Renal cortical epithelial cell (primary cell): ENCODE results near the gene PIK3R6. TPM values are rescaled to one million over a fixed set of nuclear protein-coding genes. Genes with fewer than 3 reads are reported as not detected.

ENCODE experiments used
- DNase-seq: peaks from one replicate; pipeline ENCODE4 v3.0.0-alpha.2; 2011; ENCODE audit warnings: low read depth
- total RNA-seq: library from RNA; depleted of rRNA; stranded (reverse); fragments of >200 nt; gene quantifications from 2 replicates; pipeline ENCODE4 v1.2.3, GENCODE V29; 2014

PIK3R6 gene
- total RNA-seq, 1 donor from 2014 or later = not detected

- DNase-seq = no peak
Measured at GRCh38 chr17:8797621-8798175, 69.8 kb downstream of the PIK3R6 start.

GRCh38 chr17:8794636-8795035 is 72.8 kb downstream of the PIK3R6 start:
- DNase-seq = no peak

- no peak for DNase-seq
Measured at GRCh38 chr17:8793649-8794048, 73.8 kb downstream of the PIK3R6 start.

GRCh38 chr17:8792646-8793045 is 74.8 kb downstream of the PIK3R6 start:
- no peak for DNase-seq

- DNase-seq = peak; percentile 57
Measured at GRCh38 chr17:8791910-8792270, 75.6 kb downstream of the PIK3R6 start.

GRCh38 chr17:8791248-8791909 is 76.1 kb downstream of the PIK3R6 start:
- no peak for DNase-seq

GRCh38 chr17:8789743-8790142 is 77.7 kb downstream of the PIK3R6 start:
- no peak for DNase-seq

- DNase-seq = no peak
Measured at GRCh38 chr17:8788998-8789397, 78.5 kb downstream of the PIK3R6 start.

GRCh38 chr17:8785547-8786413 is 81.7 kb downstream of the PIK3R6 start:
- DNase-seq = peak; percentile 32

- no peak for DNase-seq
Measured at GRCh38 chr17:8782176-8782575, 85.3 kb downstream of the PIK3R6 start.

- no peak for DNase-seq
Measured at GRCh38 chr17:8781776-8782175, 85.7 kb downstream of the PIK3R6 start.

- no peak for DNase-seq
Measured at GRCh38 chr17:8776881-8777280, 90.6 kb downstream of the PIK3R6 start.

- no peak for DNase-seq
Measured at GRCh38 chr17:8776248-8776647, 91.2 kb downstream of the PIK3R6 start.

GRCh38 chr17:8766731-8767130 is 100.7 kb downstream of the PIK3R6 start:
- no peak for DNase-seq

- DNase-seq = no peak
Measured at GRCh38 chr17:8762012-8762411, 105.5 kb downstream of the PIK3R6 start.

GRCh38 chr17:8758137-8758596 is 109.3 kb downstream of the PIK3R6 start, which contains the start of gene SPDYE4:
Gene SPDYE4, minus strand, starts transcription at chr17:8758546. Its CDS starts 164 bp downstream, at chr17:8758382.
- DNase-seq = no peak

GRCh38 chr17:8757189-8757588 is 110.3 kb downstream of the PIK3R6 start:
- no peak for DNase-seq

GRCh38 chr17:8755590-8756255 is 111.8 kb downstream of the PIK3R6 start:
- DNase-seq = no peak

- no peak for DNase-seq
Measured at GRCh38 chr17:8754890-8755289, 112.6 kb downstream of the PIK3R6 start.

GRCh38 chr17:8753976-8754440 is 113.5 kb downstream of the PIK3R6 start:
- peak; percentile 23 for DNase-seq

- DNase-seq = no peak
Measured at GRCh38 chr17:8753136-8753975, 114.1 kb downstream of the PIK3R6 start.
